ENCODE measurements around the gene RNASEH2A.
"Not testable (repeated sequence)": the region's sequence is repeated elsewhere in the genome, so short reads cannot be mapped to it uniquely, and the experiment has no call there.

RNASEH2A gene

GRCh38 chr19:12794196-12794941, 12.0 kb upstream of the RNASEH2A start:
- DNase-seq (ENCODE audit: low spot score) = peak; percentile 27

GRCh38 chr19:12794971-12795381, 11.4 kb upstream of the RNASEH2A start:
- DNase-seq (ENCODE audit: low spot score) = no peak

- peak; percentile 80 for DNase-seq (ENCODE audit: low spot score)
These were observed 10.0 kb upstream of the RNASEH2A start for GRCh38 chr19:12796146-12797071.

GRCh38 chr19:12797141-12797587, 9.2 kb upstream of the RNASEH2A start:
- no peak for DNase-seq (ENCODE audit: low spot score)

- DNase-seq (ENCODE audit: low spot score) = not testable (repeated sequence)
These were observed 8.8 kb upstream of the RNASEH2A start for GRCh38 chr19:12797607-12798006.

- no peak for DNase-seq (ENCODE audit: low spot score)
These were observed 6.5 kb upstream of the RNASEH2A start for GRCh38 chr19:12799742-12800465.

GRCh38 chr19:12800466-12800770, 6.0 kb upstream of the RNASEH2A start:
- no peak for DNase-seq (ENCODE audit: low spot score)

GRCh38 chr19:12800923-12801465, 5.4 kb upstream of the RNASEH2A start:
- no peak for DNase-seq (ENCODE audit: low spot score)

- peak; percentile 82 for DNase-seq (ENCODE audit: low spot score)
These were observed 4.7 kb upstream of the RNASEH2A start, which contains the start of the genes PRDX2 and THSD8 for GRCh38 chr19:12801466-12802266. Gene PRDX2, minus strand, starts transcription at chr19:12801800. Its CDS starts 539 bp downstream, at chr19:12801261. Gene THSD8, plus strand, starts transcription at chr19:12802069. Its CDS starts 3 bp downstream, at chr19:12802072.

- DNase-seq (ENCODE audit: low spot score) = no peak
These were observed 3.9 kb upstream of the RNASEH2A start for GRCh38 chr19:12802267-12803106.

- no peak for DNase-seq (ENCODE audit: low spot score)
These were observed 2.3 kb upstream of the RNASEH2A start for GRCh38 chr19:12804051-12804450.

GRCh38 chr19:12815088-12815487, 8.7 kb downstream of the RNASEH2A start:
- DNase-seq (ENCODE audit: low spot score) = no peak

- not testable (repeated sequence) for DNase-seq (ENCODE audit: low spot score)
These were observed 10.8 kb downstream of the RNASEH2A start for GRCh38 chr19:12817188-12817587.

- not testable (repeated sequence) for DNase-seq (ENCODE audit: low spot score)
These were observed 11.4 kb downstream of the RNASEH2A start for GRCh38 chr19:12817810-12818209.

GRCh38 chr19:12821761-12822160, 15.4 kb downstream of the RNASEH2A start:
- no peak for DNase-seq (ENCODE audit: low spot score)

- DNase-seq (ENCODE audit: low spot score) = no peak
These were observed 19.1 kb downstream of the RNASEH2A start for GRCh38 chr19:12825254-12826131.

- peak; percentile 63 for DNase-seq (ENCODE audit: low spot score)
These were observed 22.1 kb downstream of the RNASEH2A start for GRCh38 chr19:12828494-12828893.

GRCh38 chr19:12833418-12833737, 27.0 kb downstream of the RNASEH2A start:
- no peak for DNase-seq (ENCODE audit: low spot score)
